Adrenal gland (tissue), 12 donors: ENCODE measurements around the gene POMGNT1. TPM values are rescaled to one million over a fixed set of nuclear protein-coding genes. Genes with fewer than 3 reads are reported as not detected.

Experiments used
- DNase-seq, 7 donors: peaks; one replicate each; pipeline ENCODE4 v3.0.0-alpha.2; 2019 to 2020
- H3K27ac ChIP-seq, 5 donors: fragments of 200-600 bp; sonication (generic) in 4 of 5; 1 replicate in 3 of 5; 2 replicates in 2 of 5; pipeline versions ENCODE4 v1.5.1 to v1.8.0; 2016 to 2020; ENCODE audit warnings: mild to moderate bottlenecking in 1 of 5
- H3K27me3 ChIP-seq: fragments of 200-600 bp; 2 replicates; pipeline ENCODE4 v1.8.0; 2021
- H3K36me3 ChIP-seq, 2 donors: fragments of 200-600 bp; replicated peaks in 1 of 2; 1 replicate in 1 of 2; 2 replicates in 1 of 2; pipeline versions ENCODE4 v1.5.1 to v1.8.0; 2018 to 2022
- H3K4me1 ChIP-seq, 2 donors: fragments of 200-600 bp; replicated peaks in 1 of 2; 1 replicate in 1 of 2; 2 replicates in 1 of 2; pipeline versions ENCODE4 v1.5.1 to v1.8.0; 2018 to 2021
- H3K4me3 ChIP-seq, 4 donors: fragments of 200-600 bp; sonication (generic) in 3 of 4; one replicate each; pipeline ENCODE4 v1.5.1; 2016 to 2018
- H3K9me3 ChIP-seq, 3 donors: fragments of 200-600 bp; sonication (generic) in 1 of 3; replicated peaks in 1 of 3; 1 replicate in 2 of 3; 2 replicates in 1 of 3; pipeline versions ENCODE4 v1.5.1 to v1.8.0; 2016 to 2021
- POLR2A ChIP-seq, 2 donors: fragments of 450-650 bp; IDR thresholded peaks; one replicate each; pipeline ENCODE4 v1.6.1; 2017; ENCODE audit warnings: antibody characterized with exemption in 2 of 2, mild to moderate bottlenecking in 2 of 2, moderate library complexity in 1 of 2
- WGBS, 4 donors: extraction: QIAGEN DNeasy Blood & Tissue Kit in 2 of 4; methylation state at CpG; one replicate each; pipeline versions ENCODE4 v1.1.5 to v1.1.7; 2013 to 2017; 5-methylcytosine and 5-hydroxymethylcytosine counted together
- intact Hi-C, 2 donors: fragments of 100-400 bp; cut with DNase I; formaldehyde crosslinking; loops; one replicate each; pipeline versions ENCODE4 v1.14.1 to v1.15.0; 2022 to 2023
- polyA plus RNA-seq, 3 donors: library from polyadenylated mRNA; stranded (reverse); fragments of 200-250 nt in 2 of 3; fragments of 350-450 nt in 1 of 3; fragmentation: Illumina TruSeq in 1 of 3; extraction: RNeasy Lipid Tissue Mini Kit (QIAGEN cat#74804) in 1 of 3; gene quantifications; one replicate each; pipeline ENCODE4 v1.2.3, GENCODE V29; 2013 to 2014
- small RNA-seq, 2 donors: library from RNA; depleted of rRNA; stranded (forward); fragments of <200 nt; gene quantifications; one replicate each; pipeline ENCODE3, GENCODE V24; 2016
- total RNA-seq, 9 donors: library from RNA; depleted of rRNA in 4 of 9; stranded (reverse); fragments of >200 nt in 4 of 9; fragments of 120-200 nt in 1 of 9; fragmentation: NEBNext Ultra II Directional in 1 of 9; extraction: Animal tissue kit (Norgen Biotek cat#: 25700) in 1 of 9; gene quantifications; one replicate each; pipeline versions ENCODE4 v1.1.0 to v1.2.4, GENCODE V29; 2013 to 2023
- TF ChIP-seq, protein P1 (sequence below), 6 experiments: fragments of 450-650 bp in 4 of 6; fragments of 200-600 bp in 2 of 6; sonication (generic) in 1 of 6; IDR thresholded peaks; 1 replicate in 5 of 6; 2 replicates in 1 of 6; pipeline versions ENCODE4 v1.5.1 to v1.8.0; 2016 to 2021; ENCODE audit warnings: antibody characterized with exemption in 6 of 6, mild to moderate bottlenecking in 2 of 6, moderate library complexity in 1 of 6
- donor health status: healthy with polysubstance abuse.
- donor health status: Bipolar disorder and iron deficiency.
- donor health status: DM: yes; HTN: yes; CAD: no.
- donor health status: DM: no; HTN: no; CAD: no.
- donor health status: DM: no; HTN: no; CAD: no.
- donor health status: DM: yes; HTN: yes; CAD: no.

Gene POMGNT1
- total and polyA plus RNA-seq, 12 donors = 44.6 to 149 (median 84.5) TPM

- DNase-seq = no peak
- H3K9me3 ChIP-seq = no peaks in the 10 kb centered on the region
- 92 to 97% (median 94%) methylated on average over 3 of the region's 3 CpGs for WGBS, 4 donors
- H3K27ac ChIP-seq = no peak overlapping the region
- H3K4me1 ChIP-seq = no peaks in the 10 kb centered on the region
- H3K4me3 ChIP-seq = no peak overlapping the region
- no peaks in the 10 kb centered on the region for H3K27me3 ChIP-seq
- no peaks in the 10 kb centered on the region for H3K36me3 ChIP-seq
- no peak for TF ChIP-seq POLR2A (IDR thresholded peaks at IDR 0.05)
- TF ChIP-seq, protein P1, sequence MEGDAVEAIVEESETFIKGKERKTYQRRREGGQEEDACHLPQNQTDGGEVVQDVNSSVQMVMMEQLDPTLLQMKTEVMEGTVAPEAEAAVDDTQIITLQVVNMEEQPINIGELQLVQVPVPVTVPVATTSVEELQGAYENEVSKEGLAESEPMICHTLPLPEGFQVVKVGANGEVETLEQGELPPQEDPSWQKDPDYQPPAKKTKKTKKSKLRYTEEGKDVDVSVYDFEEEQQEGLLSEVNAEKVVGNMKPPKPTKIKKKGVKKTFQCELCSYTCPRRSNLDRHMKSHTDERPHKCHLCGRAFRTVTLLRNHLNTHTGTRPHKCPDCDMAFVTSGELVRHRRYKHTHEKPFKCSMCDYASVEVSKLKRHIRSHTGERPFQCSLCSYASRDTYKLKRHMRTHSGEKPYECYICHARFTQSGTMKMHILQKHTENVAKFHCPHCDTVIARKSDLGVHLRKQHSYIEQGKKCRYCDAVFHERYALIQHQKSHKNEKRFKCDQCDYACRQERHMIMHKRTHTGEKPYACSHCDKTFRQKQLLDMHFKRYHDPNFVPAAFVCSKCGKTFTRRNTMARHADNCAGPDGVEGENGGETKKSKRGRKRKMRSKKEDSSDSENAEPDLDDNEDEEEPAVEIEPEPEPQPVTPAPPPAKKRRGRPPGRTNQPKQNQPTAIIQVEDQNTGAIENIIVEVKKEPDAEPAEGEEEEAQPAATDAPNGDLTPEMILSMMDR (IDR thresholded peaks at IDR 0.05) = no peak
- intact Hi-C loops = no loop called here
These were observed 46.2 kb downstream of the POMGNT1 start for GRCh38 chr1:46152016-46152415.

DNA sequence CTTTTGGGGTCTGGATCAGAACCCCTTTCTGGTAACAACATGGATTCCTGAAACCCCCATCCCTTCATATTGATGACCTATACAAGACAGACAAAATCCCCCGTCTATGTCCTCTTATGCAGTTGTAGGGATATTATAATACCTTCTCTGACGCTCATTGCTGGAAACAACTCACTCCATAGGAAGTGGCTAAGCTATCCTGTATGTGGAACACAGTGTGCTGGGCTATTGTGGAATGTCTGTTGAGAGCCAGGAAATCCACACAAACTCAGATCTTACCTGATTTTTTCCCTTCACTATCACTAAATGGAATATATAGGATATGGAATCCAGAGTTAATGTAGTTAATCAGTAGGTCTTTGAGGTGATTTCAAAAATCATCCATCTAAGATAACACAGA lies 48.1 kb downstream of the POMGNT1 start:
- no peak for TF ChIP-seq POLR2A (IDR thresholded peaks at IDR 0.05)
- TF ChIP-seq, protein P1 (IDR thresholded peaks at IDR 0.05) = no peak
- intact Hi-C loops = no loop called here

GRCh38 chr1:46148318-46148717 lies 49.9 kb downstream of the POMGNT1 start:
- TF ChIP-seq POLR2A (IDR thresholded peaks at IDR 0.05) = no peak
- TF ChIP-seq, protein P1 (IDR thresholded peaks at IDR 0.05) = no peak
- Histone ChIP-seq H3K4me3 (no peak overlapping the region), H3K9me3 (no peaks in the 10 kb centered on the region), H3K36me3 (no peaks in the 10 kb centered on the region), H3K27me3 (no peaks in the 10 kb centered on the region), H3K27ac (no peak overlapping the region), H3K4me1 (no peaks in the 10 kb centered on the region)
- 70 to 81% (median 77%) methylated on average over 2 of the region's 2 CpGs for WGBS, 4 donors
- intact Hi-C loops = no loop called here
- no peak for DNase-seq

More for the DNA sequence above, 48.1 kb downstream of the POMGNT1 start:
- Histone ChIP-seq H3K4me3 (no peak overlapping the region), H3K9me3 (no peaks in the 10 kb centered on the region), H3K27ac (peak overlapping the region in 1 of 5 donors; percentile 23), H3K36me3 (no peaks in the 10 kb centered on the region), H3K27me3 (no peaks in the 10 kb centered on the region), H3K4me1 (no peaks in the 10 kb centered on the region)
- no peak for DNase-seq
- WGBS, 4 donors = 79 to 94% (median 86%) methylated on average over 2 of the region's 2 CpGs

Small RNA genes within 50 kb of the gene (small RNA-seq; reads per million reads assigned to genes)
- 0 reads per million in 2 donors for gene AL672043.1

Other genes starting within 250 kb of the POMGNT1 start
- 10 to 100 TPM in 8 of 9 donors, 1 to 10 TPM in 1; 6.5 to 47.3 (median 21.5) TPM for gene PIK3R3, start 65.8 kb downstream of the POMGNT1 start, total RNA-seq
- 10 to 100 TPM; 11.1 to 25.4 (median 16.7) TPM for gene PIK3R3, start 65.8 kb downstream of the POMGNT1 start, polyA plus RNA-seq
- 10 to 100 TPM in 5 of 9 donors, 1 to 10 TPM in 3, under 1 TPM in 1; 0.39 to 44.6 (median 10.4) TPM for gene TSPAN1, start 23.3 kb downstream of the POMGNT1 start, total RNA-seq
- gene TSPAN1, start 23.3 kb downstream of the POMGNT1 start, polyA plus RNA-seq = 1 to 10 TPM; 4.7 to 8.2 (median 6.5) TPM
- not detected for gene P3R3URF, start 21.9 kb downstream of the POMGNT1 start, total RNA-seq
- gene P3R3URF, start 21.9 kb downstream of the POMGNT1 start, polyA plus RNA-seq = not detected
- 10 to 100 TPM in 1 of 9 donors, 1 to 10 TPM in 8; 4.4 to 10.0 (median 8.9) TPM for gene LURAP1, start 4.9 kb upstream of the POMGNT1 start, total RNA-seq
- gene LURAP1, start 4.9 kb upstream of the POMGNT1 start, polyA plus RNA-seq = 1 to 10 TPM; 3.3 to 7.4 (median 5.0) TPM
- gene RAD54L, start 49.3 kb upstream of the POMGNT1 start, total RNA-seq = 1 to 10 TPM in 4 of 9 donors, under 1 TPM in 3, not detected in 2; 0.49 to 3.5 (median 1.1) TPM
- gene RAD54L, start 49.3 kb upstream of the POMGNT1 start, polyA plus RNA-seq = 1 to 10 TPM; 1.3 to 2.1 (median 1.9) TPM
- gene LRRC41, start 105.2 kb upstream of the POMGNT1 start, total RNA-seq = 10 to 100 TPM; 64.5 to 95.8 (median 70.1) TPM
- gene LRRC41, start 105.2 kb upstream of the POMGNT1 start, polyA plus RNA-seq = 10 to 100 TPM; 38.5 to 43.2 (median 41.5) TPM
- gene UQCRH, start 105.3 kb upstream of the POMGNT1 start, total RNA-seq = 100 to 1,000 TPM; 118 to 317 (median 169) TPM
- gene UQCRH, start 105.3 kb upstream of the POMGNT1 start, polyA plus RNA-seq = 100 to 1,000 TPM; 174 to 256 (median 245) TPM
- gene NSUN4, start 142.4 kb upstream of the POMGNT1 start, total RNA-seq = 10 to 100 TPM; 26.0 to 46.1 (median 40.3) TPM
- gene NSUN4, start 142.4 kb upstream of the POMGNT1 start, polyA plus RNA-seq = 10 to 100 TPM; 13.8 to 37.6 (median 17.0) TPM
- gene FAAH, start 195.9 kb upstream of the POMGNT1 start, total RNA-seq = 10 to 100 TPM; 14.7 to 53.8 (median 38.6) TPM
- gene FAAH, start 195.9 kb upstream of the POMGNT1 start, polyA plus RNA-seq = 100 to 1,000 TPM in 1 of 3 donors, 10 to 100 TPM in 2; 12.0 to 162 (median 89.0) TPM